ENCODE results near the gene SH2D3C.
A peak's percentile ranks its signal among the peaks of the same experiment; 100 is the strongest.

SH2D3C gene

DNA sequence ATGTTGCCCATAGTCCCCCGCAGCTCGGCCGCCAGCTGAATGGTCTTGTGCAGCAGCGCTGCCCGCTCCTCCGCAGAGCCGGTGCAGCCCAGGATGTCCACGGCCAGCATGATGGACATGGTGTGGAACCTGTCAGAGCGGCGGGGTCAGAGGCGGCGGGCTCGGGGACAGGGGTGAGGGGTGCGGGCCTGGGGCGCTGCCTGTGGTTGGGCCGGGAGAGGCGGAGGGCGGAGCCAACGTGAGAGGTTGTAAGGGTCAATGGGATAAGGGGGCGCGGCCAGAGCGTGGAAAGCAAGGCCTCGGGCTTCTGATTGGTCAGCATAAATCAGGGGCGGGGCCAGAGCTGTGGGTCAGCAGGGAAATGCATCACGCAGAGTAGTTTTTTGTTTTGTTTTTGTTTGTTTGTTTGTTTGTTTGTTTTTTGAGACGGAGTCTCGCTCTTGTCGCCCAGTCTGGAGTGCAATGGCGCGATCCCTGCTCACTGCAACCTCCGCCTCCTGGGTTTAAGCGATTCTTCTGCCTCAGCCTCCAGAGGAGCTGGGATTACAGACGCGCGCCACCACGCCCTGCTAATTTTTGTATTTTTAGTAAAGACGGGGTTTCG, 36.5 kb downstream of the SH2D3C start:
- DNase-seq (ENCODE audit: low read depth in 2 of 2): no peak

DNA sequence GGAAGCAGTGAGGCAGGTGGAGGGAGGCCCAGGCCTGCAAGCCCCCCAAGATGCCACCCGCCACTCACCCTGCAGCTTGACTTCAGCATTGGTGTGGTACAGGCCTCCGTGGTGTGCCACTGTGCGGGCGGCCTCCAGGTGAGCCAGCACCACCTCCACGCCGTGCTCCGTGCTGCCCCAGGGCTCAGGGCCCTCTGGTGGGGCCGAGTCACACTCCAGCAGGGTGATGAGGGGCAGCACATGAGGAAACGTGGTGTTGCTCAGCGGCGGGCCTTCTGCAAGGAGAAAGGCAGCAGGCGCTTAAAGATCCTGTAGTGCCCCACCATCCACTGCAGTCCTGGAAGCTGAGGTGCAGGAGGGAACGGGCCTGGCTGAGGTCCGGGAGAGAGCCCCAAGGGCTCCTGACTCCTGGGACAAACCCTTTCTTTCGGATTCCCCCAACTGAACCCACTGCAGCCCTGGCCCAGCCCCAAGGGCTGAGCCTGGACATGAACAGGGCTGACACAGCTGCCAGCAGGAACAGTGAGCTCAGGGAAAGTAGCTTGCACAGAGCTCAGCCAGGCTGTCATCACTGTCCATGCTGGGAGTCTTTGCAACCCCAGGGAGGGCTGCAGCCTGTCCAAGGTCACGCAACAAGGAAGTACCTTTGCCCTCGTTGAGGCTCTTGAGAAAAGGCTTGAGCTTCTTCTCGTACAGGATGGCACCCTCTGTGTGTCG, 38.7 kb downstream of the SH2D3C start:
- no peak for DNase-seq (ENCODE audit: low read depth in 2 of 2)

DNA sequence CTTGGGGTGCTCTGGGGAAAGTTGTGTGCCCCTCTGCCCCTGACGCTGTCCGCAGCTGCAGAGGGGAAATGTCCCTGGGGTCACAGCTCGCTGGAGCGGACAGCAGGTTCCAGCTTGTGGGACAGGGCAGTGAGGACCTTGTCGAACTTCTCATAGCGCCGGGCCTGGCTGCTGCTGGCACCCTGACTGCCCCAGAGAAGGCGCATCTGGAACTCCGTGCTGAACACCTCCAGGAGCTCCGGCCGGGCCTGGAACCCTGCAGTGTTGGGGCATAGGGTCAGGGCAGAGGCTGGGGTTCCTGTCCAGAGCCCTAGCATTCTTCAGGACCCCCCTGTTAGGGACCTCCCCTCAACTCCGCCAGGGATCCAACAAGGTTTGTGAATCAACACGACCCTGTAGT, 39.8 kb downstream of the SH2D3C start:
- DNase-seq (ENCODE audit: low read depth in 2 of 2): no peak

DNA sequence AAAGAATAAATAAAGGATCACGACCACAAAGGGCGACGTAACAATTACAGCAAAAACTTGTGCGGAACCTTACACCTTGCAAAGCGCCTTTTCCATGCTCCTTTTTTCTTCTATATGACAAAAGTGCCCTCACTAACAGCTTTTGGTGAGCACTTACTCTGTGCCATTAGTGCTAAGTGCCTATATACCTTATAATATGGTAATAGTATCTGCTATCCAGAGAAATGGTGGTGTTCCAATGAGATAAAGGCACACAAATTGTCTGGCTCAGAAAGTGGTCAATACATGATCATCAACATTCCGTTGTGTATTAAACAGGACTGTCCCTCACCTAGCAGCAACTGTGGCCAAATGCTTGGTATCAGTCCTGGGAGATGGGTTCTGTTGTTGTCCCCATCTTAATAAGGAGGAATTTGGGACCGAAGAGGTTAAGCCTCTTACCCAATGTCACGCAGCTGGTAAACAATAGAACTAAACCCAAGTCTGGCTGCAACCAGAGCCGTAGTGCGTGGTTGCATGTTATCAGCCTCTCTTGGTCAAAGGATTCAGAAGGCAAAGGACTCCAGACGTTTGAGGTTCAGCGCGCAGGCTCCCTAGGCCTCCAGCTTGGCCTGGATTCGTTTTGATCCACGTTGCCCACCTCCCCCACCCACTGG, 42.8 kb downstream of the SH2D3C start:
- DNase-seq (ENCODE audit: low read depth in 2 of 2): no peak

DNA sequence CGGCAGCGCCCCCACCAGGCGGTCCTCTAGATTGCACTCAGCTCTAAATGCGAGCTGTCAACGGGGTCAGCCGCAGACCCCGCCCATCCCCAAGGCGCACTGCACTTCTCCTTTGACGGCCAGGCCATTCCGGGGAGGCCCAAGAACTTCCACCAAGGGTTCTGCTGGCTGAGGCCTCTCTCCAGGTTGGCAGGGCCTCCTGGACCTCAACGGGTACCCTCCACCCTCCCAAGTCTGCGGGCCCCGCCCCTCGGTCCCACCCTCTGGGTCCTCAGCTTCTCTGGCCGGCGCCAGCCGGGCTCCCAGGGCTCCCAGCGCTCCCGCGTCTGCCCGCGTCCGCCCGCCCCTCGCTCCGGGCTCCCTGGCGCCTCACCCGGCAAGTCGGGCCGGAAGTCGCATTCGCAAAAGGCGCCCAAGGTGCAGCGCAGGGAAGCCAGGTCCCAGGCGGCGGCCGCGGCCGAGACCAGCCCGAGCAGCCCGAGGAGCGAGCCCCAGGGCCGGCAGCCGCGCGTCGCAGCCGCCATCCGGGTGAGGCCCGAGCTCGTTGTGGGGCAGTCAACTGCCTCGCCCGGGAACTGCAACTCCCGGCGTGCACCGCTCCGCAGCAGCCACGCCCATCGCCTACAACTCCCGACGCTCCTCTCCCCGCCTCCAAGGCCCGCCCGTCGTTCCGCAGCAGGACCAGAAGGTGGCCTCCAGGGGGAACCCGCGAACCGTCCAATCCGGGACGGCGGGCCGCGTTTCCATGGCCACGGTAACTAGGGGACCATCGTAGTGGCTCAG, 43.5 kb downstream of the SH2D3C start, which contains the start of gene TOR2A:
TOR2A (minus strand) TSS at position 548 of the 783 bp plus-strand sequence; CDS start at position 524, 24 bp downstream.
- DNase-seq (ENCODE audit: low read depth in 2 of 2): peak; percentile 93 to 95

DNA sequence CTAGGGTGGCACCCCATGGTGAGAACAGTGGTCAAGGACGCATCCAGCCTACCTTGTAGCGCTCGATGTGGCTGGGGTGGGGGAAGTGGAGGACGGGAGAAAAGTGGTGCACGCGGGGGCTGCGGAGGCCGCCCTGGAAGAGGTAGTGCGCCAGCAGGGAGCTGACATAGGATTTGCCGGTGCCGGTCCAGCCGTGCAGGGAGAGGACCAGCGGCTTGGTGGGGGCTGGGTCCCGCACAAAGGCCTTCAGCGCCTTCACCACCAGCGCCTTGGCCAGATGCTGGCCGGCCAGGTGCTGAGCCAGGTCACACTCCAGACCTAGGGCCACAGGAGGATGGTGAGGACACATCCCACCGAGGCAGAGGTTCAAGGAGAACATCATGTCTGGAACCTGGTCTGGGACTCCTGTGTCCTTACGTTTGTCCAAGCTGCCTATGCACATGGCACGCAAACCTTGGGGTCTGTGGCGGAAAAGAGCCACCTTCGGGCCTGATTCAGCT, 44.2 kb downstream of the SH2D3C start:
- DNase-seq (ENCODE audit: low read depth in 2 of 2): no peak

DNA sequence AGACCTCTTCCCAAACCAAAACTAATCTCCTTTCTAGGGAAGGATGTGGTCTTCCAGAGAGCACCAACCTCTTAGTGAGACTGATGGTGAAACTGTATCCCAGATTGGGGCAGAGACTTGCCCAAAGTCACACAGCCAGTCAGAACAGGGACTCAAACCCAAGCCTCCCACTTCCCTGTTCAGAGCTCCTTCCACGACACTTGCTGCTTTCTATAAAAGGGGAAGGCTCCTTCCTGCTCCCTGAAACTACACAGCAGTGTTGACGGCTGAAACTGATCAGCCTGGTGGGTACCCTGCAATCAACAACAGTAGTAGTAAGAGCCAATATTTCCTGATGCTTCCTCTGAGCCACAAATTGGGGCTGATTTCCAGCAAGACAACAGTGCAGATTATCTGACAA, 44.9 kb downstream of the SH2D3C start:
- DNase-seq (ENCODE audit: low read depth in 2 of 2): no peak

DNA sequence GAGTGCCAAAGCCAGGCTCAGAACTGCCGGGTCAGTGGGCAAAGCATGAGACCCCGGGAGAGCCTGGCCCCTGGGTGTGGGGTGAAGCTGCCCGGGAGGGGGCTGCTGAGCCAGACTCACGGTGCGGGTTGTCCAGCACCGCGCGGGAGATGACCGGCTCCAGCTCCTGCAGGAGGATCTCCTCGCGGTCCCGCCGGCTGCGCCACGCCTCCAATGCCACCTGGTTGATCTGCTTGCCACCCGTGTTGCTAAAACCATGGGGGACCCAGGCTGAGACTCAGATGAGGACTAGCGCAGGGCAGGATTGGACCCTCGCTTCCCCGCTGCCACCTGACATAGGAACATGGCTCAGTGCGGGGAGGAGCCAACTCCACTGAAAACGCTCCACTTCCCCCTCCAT, 46.0 kb downstream of the SH2D3C start:
- DNase-seq (ENCODE audit: low read depth in 2 of 2): no peak

DNA sequence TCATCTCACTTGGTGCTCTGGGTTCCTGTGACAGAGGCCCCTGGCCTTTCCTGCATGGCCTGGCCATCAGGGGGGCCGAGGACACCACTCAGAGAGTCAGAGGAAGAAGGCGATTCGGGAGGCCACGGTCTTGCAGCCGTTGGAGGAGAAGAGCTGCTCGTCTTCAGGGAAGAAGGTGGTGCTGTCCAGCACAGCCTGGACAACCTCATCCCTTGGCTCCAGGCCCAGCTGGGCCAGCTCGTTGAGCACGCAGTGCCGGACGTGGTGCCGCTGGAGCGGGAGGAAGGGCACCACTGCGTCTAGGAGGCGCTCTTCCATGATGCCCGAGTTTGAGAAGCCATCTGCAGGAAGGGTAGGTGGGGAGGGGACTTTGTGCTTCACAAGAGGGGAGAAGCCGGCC, 46.5 kb downstream of the SH2D3C start:
- no peak for DNase-seq (ENCODE audit: low read depth in 2 of 2)

DNA sequence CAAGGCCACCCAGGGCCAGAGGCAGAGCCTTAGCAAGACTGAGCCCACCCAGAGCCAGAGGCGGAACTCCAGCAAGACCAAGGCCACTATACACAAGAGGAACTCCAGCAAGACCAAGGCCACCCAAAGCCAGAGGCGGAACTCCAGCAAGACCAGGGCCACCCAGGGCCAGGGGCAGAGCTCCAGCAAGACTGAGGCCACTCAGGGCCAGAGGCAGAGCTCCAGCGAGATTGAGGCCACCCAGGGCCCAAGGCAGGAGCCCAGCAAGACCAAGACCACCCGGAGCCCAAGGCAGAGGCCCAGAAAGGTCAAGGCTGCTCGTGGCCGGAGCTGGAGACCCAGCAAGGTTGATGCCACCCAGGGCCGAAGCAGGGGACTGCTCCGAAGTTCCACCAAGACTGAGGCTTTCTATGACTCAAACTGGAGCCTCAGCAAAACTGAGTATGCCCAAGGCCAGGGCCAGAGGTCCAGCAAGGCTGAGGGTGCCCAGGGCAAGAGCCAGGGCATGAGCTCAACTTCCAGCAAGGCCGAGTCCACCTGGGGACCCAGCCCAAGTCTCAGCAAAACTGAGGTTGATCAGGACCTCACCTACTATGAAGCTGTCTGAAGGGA, 47.6 kb downstream of the SH2D3C start:
- DNase-seq (ENCODE audit: low read depth in 2 of 2): no peak

DNA sequence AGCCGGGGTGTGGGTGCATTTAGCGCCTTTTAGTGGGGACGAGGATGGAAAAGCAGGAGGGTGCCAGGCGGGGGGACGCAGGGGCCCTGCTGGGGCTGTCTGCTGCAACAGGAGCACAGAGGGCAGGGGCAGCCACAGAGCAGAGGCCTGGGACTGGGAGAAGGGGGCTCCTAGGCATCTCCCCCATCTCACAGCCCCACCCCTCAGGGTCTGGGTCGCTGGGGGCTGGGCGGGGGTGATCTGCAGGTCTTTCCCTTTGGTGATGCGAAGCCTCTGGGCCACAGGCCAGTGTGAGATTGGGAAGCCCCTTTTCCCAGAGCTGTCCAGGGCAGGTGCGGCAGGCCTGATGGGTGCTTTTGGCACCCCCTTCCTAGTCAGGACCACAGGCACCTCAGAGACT, 48.2 kb downstream of the SH2D3C start:
- DNase-seq (ENCODE audit: low read depth in 2 of 2): no peak

DNA sequence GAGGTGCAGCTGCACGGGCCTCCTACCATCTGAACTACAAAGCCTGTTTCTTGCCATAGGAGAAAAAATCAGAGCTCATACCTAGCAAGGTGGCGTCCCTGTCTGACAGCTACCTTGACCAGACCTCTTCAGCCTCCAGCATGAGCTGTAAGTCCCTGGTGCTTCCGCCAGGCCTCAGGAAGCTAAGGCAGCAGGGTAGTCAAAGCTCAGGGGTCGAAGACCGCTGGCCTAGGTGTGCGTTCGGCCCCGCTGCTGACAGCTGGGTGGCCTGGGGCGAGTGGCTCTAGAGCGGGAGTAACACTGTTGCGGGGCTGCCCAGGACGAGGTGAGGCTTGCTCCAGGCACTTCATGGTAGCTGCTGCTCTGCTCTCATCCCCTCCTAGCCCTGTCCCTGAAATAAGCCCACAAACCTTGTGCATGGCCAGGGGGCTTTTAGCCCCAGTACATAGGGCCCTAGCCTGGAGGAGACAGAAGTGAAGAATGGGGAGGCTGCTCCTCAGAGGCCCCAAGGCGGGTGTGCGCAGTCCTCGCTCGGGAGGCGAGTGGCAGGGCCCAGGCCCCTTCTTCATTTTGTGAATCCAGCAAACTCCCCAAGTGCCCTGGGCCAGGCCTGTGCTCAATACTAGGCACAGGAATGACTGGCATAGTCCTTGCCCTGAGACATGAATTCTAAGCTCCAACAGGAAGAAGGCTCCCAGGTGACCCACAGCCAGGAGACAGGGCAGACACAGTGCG, 48.8 kb downstream of the SH2D3C start:
- DNase-seq (ENCODE audit: low read depth in 2 of 2): no peak

DNA sequence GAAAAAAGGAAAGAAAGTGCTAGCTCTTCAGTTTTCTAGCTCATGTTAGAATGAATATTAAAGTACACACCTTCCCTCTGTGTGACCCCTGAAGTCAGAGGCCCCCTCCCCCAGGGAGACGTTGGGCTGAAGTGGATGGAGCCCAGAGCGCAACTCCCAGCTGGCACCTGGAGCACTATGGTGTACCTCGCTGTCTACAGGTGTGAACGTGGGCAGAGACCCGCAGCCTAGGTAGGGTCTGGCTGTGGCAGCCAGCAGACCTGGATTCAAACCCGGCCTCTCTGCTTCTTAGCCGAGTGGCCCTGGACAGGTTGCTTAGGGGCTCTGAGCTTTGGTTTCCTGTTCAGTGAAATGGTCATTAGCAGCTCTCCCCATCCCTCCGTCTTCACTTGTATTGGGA, 49.7 kb downstream of the SH2D3C start:
- DNase-seq (ENCODE audit: low read depth in 2 of 2): no peak

DNA sequence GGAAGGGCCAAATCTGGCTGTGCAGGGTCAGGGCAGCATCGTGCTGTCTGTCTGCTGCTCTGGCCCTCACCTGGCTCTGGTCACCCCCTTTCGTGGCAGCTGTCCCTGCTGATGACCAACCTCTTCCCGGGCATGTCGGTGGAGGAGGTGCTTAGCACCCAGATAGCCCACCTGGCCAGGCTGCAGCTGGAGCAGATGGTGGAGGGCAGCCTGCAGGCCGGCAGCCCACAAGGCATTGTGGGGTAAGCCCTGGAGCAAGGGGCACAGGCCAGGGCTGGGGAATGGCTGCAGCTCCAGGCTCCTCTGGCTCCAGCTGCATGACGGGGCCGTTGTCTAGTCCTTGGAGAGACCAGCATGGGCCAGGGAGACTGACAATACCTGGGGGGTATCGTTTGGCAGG, 51.6 kb downstream of the SH2D3C start:
- DNase-seq (ENCODE audit: low read depth in 2 of 2): no peak

DNA sequence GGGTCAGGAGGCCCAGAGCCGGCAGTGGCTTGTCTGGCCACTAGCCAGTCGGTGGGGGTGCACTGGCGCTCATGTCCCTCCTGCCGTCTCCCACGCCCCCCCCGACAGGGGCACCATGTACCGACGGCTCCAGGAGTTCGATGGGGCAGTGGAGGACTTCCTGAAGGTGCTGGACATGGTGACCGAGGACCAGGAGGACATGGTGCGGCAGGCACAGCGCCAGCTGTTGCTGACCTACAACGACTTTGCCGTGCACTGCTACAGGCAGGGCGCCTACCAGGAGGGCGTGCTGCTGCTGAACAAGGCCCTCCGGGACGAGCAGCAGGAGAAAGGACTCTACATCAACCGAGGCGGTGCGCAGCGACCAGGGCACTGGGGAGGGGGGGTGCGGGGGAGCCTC, 54.5 kb downstream of the SH2D3C start:
- DNase-seq (ENCODE audit: low read depth in 2 of 2): no peak

DNA sequence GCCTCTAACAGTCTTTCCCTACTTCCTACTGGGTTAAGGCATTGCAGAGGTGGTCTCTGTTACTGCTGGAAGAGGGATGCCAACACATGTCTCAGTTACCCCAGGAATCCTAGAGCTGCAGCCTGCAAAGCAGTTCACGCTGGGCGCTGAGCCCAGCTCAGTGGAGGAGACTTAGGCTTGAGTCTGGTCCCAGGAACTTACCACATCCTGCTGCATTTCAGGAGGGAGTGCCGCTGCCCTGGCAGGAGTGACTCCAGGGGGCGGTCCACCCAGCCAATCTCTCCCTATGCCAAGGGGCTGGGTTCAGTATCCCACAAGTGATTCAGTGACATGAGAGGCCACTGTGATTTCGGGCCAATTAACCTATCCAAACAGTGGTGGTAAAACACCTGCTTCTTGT, 55.0 kb downstream of the SH2D3C start:
- no peak for DNase-seq (ENCODE audit: low read depth in 2 of 2)

DNA sequence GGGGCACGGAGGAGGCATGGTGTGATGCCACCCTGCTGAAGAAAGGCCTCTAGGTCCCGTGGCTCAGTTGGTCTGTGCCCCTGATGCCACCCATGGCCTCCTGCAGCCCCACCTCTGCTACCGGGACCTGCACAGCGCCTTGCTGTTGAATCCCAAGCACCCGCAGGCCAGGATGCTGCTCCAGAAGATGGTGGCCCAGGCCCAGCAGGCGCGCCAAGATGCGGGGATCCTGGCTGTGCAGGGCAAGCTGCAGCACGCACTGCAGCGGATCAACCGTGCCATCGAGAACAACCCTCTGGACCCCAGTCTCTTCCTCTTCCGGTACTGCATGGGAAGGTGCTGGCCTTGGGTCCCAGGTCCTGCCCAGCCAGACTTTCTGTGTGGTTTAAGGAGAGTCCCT, 55.5 kb downstream of the SH2D3C start:
- no peak for DNase-seq (ENCODE audit: low read depth in 2 of 2)

DNA sequence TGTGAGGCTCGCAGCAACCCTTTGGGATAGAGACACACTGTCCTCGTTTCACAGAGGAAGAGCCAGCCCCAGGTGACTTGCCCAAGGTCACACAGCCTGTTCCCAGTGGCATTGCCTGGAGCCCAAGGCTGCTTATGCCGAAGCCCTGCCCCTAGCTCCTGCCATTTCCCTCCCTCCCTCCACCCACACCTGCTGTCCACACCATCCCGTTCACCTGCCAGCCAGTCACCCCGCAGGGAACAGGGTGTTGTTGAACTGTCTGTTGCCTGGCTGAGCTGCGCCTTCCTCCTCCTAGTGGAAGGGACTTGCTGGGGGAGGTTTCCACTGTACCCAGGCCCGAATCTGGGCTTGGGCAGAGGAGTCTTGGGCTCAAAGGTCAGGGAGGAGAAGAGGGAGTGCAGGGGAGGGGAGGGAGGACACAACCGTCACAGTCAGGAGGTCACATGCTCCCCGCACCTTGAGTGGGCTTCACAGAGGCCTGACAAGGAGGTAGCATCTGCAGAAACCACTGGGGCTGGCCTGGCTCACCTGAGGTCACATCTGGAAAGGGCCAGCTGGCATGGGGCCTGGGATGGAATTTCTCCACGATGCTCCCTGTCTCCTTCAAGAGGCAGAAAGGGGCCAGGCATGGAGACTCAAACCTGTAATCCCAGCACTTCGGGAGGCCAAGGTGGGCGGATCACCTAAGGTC, 56.3 kb downstream of the SH2D3C start:
- no peak for DNase-seq (ENCODE audit: low read depth in 2 of 2)

DNA sequence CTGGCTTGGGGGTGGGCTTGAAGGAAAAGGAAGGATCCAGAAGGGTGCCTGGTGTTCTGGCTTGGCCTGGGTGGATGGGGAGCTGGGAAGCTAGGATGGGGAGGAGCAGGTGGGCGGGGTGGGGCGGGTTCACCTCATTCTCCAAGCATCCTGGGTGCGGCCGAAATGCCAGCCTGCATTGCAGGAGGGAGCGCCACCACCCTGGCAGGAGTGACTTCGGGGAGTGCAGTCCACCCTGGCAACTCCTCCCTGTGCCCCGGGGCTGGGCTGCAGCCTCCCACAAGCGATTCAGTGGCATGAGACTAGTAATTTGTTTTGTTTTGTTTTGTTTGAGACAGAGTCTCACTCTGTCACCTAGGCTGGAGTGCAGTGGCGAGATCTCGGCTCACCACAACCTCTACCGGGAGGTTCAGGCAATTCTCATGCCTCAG, 57.1 kb downstream of the SH2D3C start:
- no peak for DNase-seq (ENCODE audit: low read depth in 2 of 2)

DNA sequence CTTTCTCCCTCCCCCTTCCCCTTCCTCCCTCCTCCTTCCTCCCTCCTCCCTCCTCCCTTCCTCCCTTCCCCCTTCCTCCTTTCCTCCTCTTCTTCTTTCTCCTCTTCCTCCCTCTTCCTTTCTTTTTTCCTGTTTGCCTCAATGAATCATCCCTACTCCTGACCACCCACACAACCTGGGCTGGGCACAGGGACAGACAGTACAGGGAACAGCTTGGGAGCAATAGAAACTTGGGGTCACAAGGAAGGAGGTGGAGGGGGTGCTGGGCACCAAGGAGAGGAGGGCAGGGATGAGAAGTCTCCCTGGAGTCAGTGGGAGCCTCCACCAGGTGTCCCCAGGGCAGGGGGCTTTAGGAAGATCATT, 57.6 kb downstream of the SH2D3C start:
- DNase-seq (ENCODE audit: low read depth in 2 of 2): no peak
